Subcutaneous abdominal adipose tissue (tissue), 5 donors: ENCODE results near the gene PDE4D.

Experiments used
- H3K27ac ChIP-seq: one replicate; pipeline ENCODE4 v1.7.0; 2013; ENCODE audit warnings: low read depth, mild to moderate bottlenecking, inconsistent platforms, low read length, moderate library complexity
- H3K27me3 ChIP-seq, 5 donors: one replicate each; pipeline ENCODE4 v1.7.0; 2013; ENCODE audit warnings: low read length in 5 of 5, inconsistent platforms in 1 of 5; ENCODE audit not compliant: control insufficient read depth in 5 of 5, insufficient read depth in 4 of 5
- H3K36me3 ChIP-seq, 5 donors: one replicate each; pipeline ENCODE4 v1.7.0; 2013; ENCODE audit warnings: low read length in 5 of 5; ENCODE audit not compliant: control insufficient read depth in 5 of 5, insufficient read depth in 5 of 5
- H3K4me1 ChIP-seq, 5 donors: one replicate each; pipeline ENCODE4 v1.7.0; 2013; ENCODE audit warnings: low read length in 5 of 5, mild to moderate bottlenecking in 3 of 5, moderate library complexity in 1 of 5; ENCODE audit not compliant: control insufficient read depth in 5 of 5, insufficient read depth in 5 of 5
- H3K4me3 ChIP-seq, 5 donors: one replicate each; pipeline ENCODE4 v1.7.0; 2013; ENCODE audit warnings: low read length in 5 of 5, low read depth in 1 of 5
- H3K9ac ChIP-seq, 5 donors: one replicate each; pipeline ENCODE4 v1.7.0; 2013; ENCODE audit warnings: low read length in 5 of 5, mild to moderate bottlenecking in 4 of 5, moderate library complexity in 3 of 5
- H3K9me3 ChIP-seq, 5 donors: one replicate each; pipeline ENCODE4 v1.7.0; 2013; ENCODE audit warnings: low read length in 5 of 5; ENCODE audit not compliant: control insufficient read depth in 5 of 5
- donor health status: healthy.
- donor health status: healthy.
- donor health status: healthy.
- donor health status: healthy.
- donor health status: healthy.

The PDE4D gene

DNA sequence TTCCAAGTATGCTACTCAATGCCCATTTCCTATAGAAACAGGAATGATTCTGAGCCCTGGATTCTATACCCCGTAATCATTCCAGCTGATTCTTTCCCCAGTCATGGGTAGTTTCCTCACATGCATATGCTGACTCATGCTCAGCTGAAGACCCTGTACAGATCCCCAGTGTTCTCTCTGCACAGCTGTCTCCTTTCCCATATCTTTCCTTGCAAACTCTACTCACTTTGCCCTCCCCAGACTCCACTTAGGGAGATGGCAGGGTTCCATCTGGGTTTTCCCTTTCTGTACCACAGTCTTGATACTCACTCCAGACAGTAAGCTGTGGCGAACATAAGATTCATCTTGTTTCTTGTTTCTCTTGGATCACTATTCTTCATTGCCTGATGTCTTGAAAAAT is 953.1 kb downstream of the PDE4D start:
- H3K9me3 ChIP-seq, result no peaks in the 10 kb centered on the region
- peaks cover 0 to 4% (median 0%) of the 10 kb centered on the region in 5 donors for H3K4me1 ChIP-seq
- H3K4me3 ChIP-seq, result no peak overlapping the region
- no peaks in the 10 kb centered on the region for H3K27me3 ChIP-seq
- H3K36me3 ChIP-seq, result no peaks in the 10 kb centered on the region
- H3K9ac ChIP-seq, result no peak overlapping the region
- no peak overlapping the region for H3K27ac ChIP-seq

DNA sequence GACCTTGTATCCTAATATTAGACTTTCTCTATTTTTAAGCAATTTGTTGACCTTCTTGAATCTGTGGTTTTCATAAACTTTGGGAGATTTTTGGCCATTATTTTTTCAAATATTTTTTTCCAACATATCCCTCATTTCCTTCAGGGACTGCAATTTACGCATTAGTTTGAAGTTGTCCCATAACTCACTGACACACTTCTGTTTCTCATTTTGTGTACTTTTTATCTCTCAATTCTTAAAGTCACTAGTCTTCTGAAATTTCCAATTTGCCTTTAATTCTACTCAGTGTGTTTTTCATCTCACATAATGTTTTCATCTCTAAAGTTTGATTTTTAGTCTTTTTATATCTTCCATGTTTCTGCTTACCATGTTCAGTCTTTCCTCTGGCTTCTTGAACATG is 953.9 kb downstream of the PDE4D start:
- Histone ChIP-seq H3K27me3 (no peaks in the 10 kb centered on the region), H3K9me3 (no peaks in the 10 kb centered on the region), H3K36me3 (no peaks in the 10 kb centered on the region), H3K4me3 (no peak overlapping the region), H3K27ac (no peak overlapping the region), H3K4me1 (peaks cover 0 to 4% (median 0%) of the 10 kb centered on the region in 5 donors), H3K9ac (no peak overlapping the region)

DNA sequence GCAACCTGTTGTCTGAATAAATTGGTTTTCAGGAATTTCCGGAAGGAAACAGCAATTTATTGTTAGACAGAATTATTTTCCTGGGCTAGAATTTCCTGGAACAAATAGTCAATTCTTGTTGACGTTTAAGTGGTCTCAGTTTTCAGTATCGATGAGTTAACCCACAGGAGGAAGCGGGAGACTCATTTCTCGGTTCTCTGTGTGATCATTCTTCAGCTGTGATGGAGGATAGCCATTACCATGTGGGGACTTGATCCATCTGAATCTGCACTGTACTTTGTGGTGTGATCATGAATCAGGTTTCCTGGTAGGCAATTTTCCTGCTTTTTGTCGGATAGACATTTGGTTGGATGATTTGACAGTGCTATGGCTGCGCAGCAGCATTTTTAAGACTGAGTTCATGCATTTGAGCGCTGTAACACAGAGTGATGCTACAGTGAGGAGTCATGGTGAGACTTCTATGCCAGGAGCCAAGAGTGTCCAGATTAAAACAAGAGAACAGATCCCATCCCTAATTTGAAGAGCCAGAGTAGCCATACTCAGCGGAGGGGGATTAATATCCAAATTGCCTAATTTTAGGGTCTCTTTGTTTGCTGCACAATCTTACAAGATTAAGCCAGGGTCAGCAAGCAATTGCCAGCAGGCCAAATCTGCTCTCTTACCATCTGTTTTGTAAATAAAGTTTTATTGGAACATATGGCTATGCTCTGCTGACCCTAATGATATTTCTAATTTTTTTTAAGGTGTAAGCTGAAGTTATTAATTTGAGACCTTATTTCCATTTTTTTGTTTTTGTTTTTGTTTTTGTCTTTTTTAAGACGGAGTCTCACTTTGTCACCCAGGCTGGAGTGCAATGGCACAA is 954.7 kb downstream of the PDE4D start:
- no peak overlapping the region for H3K9ac ChIP-seq
- peaks cover 0 to 4% (median 0%) of the 10 kb centered on the region in 5 donors for H3K4me1 ChIP-seq
- H3K9me3 ChIP-seq, result no peaks in the 10 kb centered on the region
- no peak overlapping the region for H3K27ac ChIP-seq
- H3K36me3 ChIP-seq, result no peaks in the 10 kb centered on the region
- no peak overlapping the region for H3K4me3 ChIP-seq
- no peaks in the 10 kb centered on the region for H3K27me3 ChIP-seq

DNA sequence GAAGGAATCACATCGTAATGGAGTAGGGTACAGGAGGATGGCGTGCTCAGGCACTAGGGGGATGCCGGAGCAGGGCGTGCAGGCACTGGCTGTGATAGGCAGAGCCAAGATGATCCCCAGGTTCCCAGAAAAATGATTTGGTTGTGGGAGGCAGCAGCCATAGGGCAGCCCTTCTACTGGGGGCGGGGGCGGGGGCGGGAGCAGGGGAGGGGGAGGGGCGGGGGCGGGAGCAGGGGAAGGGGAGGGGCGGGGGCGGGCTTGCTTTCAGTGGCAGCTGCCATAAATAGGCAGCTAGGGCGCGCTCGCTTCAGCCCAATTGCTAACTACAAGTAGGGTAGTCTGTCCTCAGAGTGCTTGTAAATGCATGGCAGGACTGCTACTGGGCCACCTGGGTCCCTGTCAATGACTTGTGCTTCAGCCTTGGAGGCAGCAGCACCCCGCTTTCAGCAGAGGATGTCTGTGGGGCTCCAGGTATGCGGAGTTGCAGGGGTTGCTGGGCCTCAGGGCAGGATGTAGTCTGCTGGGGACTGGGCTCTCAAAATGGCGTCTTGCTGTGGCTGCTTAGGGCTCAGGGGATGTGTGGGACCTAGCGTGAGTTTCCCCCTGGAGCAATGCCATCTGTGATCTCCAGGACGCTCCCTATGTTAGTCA is 956.4 kb downstream of the PDE4D start:
- Histone ChIP-seq H3K27ac (no peak overlapping the region), H3K27me3 (no peaks in the 10 kb centered on the region), H3K4me1 (peaks cover 0 to 4% (median 0%) of the 10 kb centered on the region in 5 donors), H3K36me3 (no peaks in the 10 kb centered on the region), H3K4me3 (no peak overlapping the region), H3K9ac (no peak overlapping the region), H3K9me3 (no peaks in the 10 kb centered on the region)

DNA sequence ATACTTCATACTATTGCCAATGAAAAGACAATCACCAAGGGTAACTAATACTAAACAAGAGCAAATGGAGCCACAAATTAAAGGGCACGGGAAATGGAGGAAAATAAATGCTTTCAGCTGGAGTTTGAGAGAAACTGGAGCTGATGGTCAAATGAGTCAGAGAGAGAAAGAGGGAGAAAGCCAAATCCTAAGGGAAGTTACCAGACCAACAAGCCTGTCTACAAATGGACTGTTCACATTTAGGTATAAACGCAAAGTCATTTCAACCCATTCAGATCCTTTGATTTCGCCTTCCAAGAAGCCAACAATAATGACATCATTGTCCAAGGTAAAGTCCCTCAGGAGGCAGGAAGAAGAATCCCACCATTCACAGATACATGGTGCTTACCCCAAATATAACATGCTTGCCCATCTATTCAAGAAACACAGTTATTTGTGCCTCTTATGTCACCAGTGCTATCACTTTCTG is 958.9 kb downstream of the PDE4D start:
- H3K36me3 ChIP-seq, result no peaks in the 10 kb centered on the region
- no peaks in the 10 kb centered on the region for H3K4me1 ChIP-seq
- H3K9me3 ChIP-seq, result no peaks in the 10 kb centered on the region
- no peak overlapping the region for H3K27ac ChIP-seq
- H3K4me3 ChIP-seq, result no peak overlapping the region
- no peak overlapping the region for H3K9ac ChIP-seq
- no peaks in the 10 kb centered on the region for H3K27me3 ChIP-seq

DNA sequence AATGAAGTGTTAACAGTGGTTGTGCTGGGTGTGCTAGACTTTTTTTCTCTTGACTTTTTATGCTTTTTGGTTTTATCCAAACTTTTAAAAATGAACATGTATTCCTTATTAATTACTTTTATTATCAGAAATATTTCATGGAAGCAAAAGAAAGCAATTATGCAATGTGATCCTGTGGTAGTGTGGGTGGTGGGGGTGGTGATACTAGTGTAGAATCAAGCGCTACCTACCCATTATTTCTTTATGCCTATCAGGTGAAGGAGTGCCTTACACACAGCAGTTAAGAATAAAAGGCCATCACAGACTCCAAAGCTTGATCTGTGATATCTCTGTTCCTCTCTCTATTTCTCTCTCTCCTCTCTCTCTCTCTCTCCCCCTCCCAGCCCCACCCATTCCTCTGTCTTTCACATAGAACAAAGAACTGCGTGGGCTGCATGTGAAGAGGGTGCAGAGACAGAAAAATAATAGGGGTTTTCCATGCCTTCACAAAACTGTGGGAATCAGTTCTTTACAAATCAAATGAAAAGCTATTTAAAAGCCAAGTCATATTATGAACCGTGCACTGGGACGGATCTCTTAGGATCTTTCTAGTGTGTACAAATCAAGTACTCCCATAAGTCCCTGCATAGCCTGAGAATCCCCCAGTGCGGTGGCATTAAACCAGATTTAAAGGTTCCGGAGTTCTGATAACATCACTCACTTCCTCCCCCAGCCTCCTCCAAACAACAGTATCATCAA is 959.5 kb downstream of the PDE4D start:
- Histone ChIP-seq H3K27me3 (no peaks in the 10 kb centered on the region), H3K9me3 (no peaks in the 10 kb centered on the region), H3K36me3 (no peaks in the 10 kb centered on the region), H3K27ac (no peak overlapping the region), H3K4me1 (no peaks in the 10 kb centered on the region), H3K4me3 (no peak overlapping the region), H3K9ac (no peak overlapping the region)

DNA sequence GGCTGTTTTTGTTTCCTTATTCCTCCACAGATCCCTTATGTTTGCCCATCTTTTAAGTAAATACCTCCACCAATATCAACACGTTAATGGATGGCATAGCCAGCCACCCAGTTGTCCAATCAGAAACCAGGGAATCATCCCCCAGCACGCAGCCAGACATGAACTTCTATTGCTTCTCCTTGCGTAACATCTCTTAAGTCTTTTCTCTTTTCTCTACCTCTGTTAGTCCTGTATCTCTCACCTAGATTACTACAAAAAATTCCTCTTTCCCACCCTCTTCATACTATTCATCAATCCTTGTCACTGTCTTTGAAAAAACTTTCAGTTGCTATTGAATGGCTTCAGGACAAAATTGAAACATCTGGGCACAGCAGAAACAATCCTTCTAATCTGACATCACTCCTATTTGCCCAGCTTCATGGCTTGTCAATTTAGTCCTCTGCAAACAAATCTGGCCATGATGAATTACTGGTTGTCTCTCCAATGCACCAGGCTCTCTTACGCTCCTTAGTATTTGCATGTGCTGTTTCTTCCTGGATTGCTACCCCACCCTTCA is 961.4 kb downstream of the PDE4D start:
- H3K9ac ChIP-seq, result no peak overlapping the region
- H3K9me3 ChIP-seq, result no peaks in the 10 kb centered on the region
- no peaks in the 10 kb centered on the region for H3K36me3 ChIP-seq
- H3K27ac ChIP-seq, result no peak overlapping the region
- H3K4me3 ChIP-seq, result no peak overlapping the region
- H3K4me1 ChIP-seq, result no peaks in the 10 kb centered on the region
- peaks cover 0 to 3% (median 0%) of the 10 kb centered on the region in 5 donors for H3K27me3 ChIP-seq

DNA sequence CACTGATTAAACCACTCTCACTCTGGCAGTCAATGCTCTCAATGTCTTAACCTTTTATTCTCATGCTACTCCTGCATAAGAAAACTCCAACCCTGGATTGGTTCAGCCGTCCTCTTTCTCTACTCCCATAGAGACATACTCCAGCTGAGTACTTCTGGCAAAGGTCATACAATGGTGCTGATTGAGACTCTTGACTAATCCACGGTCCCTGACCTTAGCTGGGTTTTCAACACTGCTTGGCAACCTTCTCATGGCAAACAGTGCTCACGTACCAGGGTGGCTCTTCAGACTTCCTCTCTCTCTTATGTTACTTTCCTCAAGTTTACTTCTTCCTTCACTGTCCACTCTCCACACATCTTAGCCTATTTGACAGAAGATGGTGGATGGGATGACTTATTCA is 963.0 kb downstream of the PDE4D start:
- peaks cover 0 to 6% (median 0%) of the 10 kb centered on the region in 5 donors for H3K4me1 ChIP-seq
- no peaks in the 10 kb centered on the region for H3K36me3 ChIP-seq
- no peak overlapping the region for H3K4me3 ChIP-seq
- H3K27me3 ChIP-seq, result peaks cover 0 to 3% (median 0%) of the 10 kb centered on the region in 5 donors
- H3K9me3 ChIP-seq, result no peaks in the 10 kb centered on the region
- no peak overlapping the region for H3K27ac ChIP-seq
- H3K9ac ChIP-seq, result no peak overlapping the region

DNA sequence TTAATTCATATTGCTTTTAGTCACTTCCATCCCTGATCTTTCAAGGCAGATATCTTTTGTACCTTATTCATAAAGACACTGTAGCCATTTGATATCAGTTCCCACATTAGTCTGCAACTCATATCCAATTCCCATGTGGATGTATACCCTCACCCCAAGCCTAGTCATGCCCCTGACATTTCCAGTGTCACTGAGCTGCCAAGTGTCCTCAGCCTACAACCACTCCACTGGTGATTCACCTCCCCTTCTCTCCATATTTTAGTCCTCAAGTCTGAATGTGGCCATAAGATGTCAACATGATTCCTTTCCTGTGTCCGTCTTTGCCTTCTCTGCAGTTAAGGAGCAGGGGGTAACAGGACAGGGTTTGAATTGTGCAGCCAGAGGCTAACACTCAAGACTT is 963.8 kb downstream of the PDE4D start:
- H3K9me3 ChIP-seq, result no peaks in the 10 kb centered on the region
- H3K9ac ChIP-seq, result no peak overlapping the region
- no peaks in the 10 kb centered on the region for H3K36me3 ChIP-seq
- H3K4me3 ChIP-seq, result no peak overlapping the region
- H3K4me1 ChIP-seq, result peaks cover 0 to 6% (median 0%) of the 10 kb centered on the region in 5 donors
- peaks cover 0 to 3% (median 0%) of the 10 kb centered on the region in 5 donors for H3K27me3 ChIP-seq
- H3K27ac ChIP-seq, result no peak overlapping the region
